Loucy (cell line): Measurements from ENCODE around the gene RECQL5.
A peak's percentile ranks its signal among the peaks of the same experiment; 100 is the strongest.

Experiments used
- H2AFZ ChIP-seq: fragments of 200-600 bp; sonication (generic); 2 replicates; pipeline ENCODE4 v1.6.0; 2016; ENCODE audit warnings: antibody characterized with exemption, mild to moderate bottlenecking, low read length, moderate library complexity
- H3F3A ChIP-seq: fragments of 200-600 bp; 2 replicates; pipeline ENCODE4 v1.6.0; 2016; ENCODE audit warnings: antibody characterized with exemption, low read depth, mild to moderate bottlenecking
- H3K27me3 ChIP-seq: fragments of 200-600 bp; sonication (generic); 2 replicates; pipeline ENCODE4 v1.6.1; 2014; ENCODE audit warnings: low read length, mild to moderate bottlenecking; ENCODE audit not compliant: insufficient read depth, poor library complexity, severe bottlenecking
- H3K36me3 ChIP-seq: fragments of 200-600 bp; sonication (generic); 2 replicates; pipeline ENCODE4 v1.6.1; 2016; ENCODE audit warnings: low read length; ENCODE audit not compliant: insufficient read depth
- H3K4me1 ChIP-seq: fragments of 200-600 bp; sonication (generic); 2 replicates; pipeline ENCODE4 v1.5.1; 2014; ENCODE audit warnings: low read length, mild to moderate bottlenecking; ENCODE audit not compliant: insufficient read depth, poor library complexity, severe bottlenecking
- H3K4me2 ChIP-seq: fragments of 200-600 bp; sonication (generic); 2 replicates; pipeline ENCODE4 v1.6.0; 2014; ENCODE audit warnings: antibody characterized with exemption, low read length, low read depth, mild to moderate bottlenecking; ENCODE audit not compliant: poor library complexity, severe bottlenecking
- H3K4me3 ChIP-seq: fragments of 200-600 bp; sonication (generic); 2 replicates; pipeline ENCODE4 v1.5.1; 2014; ENCODE audit warnings: low read length, mild to moderate bottlenecking, mixed read lengths; ENCODE audit not compliant: poor library complexity, severe bottlenecking
- H3K79me2 ChIP-seq: fragments of 200-600 bp; sonication (generic); 2 replicates; pipeline ENCODE4 v1.6.1; 2014; ENCODE audit warnings: low read length; ENCODE audit not compliant: insufficient read depth
- H3K9ac ChIP-seq: fragments of 200-600 bp; sonication (generic); 2 replicates; pipeline ENCODE4 v1.6.0; 2014; ENCODE audit warnings: mild to moderate bottlenecking, low read depth, low read length, moderate library complexity; ENCODE audit not compliant: poor library complexity, severe bottlenecking
- H3K9me2 ChIP-seq: fragments of 200-600 bp; sonication (generic); replicated peaks from 2 replicates; pipeline ENCODE4 v1.6.1; 2016; ENCODE audit warnings: low read depth, low read length, mixed read lengths
- H3K9me3 ChIP-seq: fragments of 200-600 bp; sonication (generic); 2 replicates; pipeline ENCODE4 v1.6.1; 2014; ENCODE audit warnings: mild to moderate bottlenecking, antibody characterized with exemption, low read length, low read depth; ENCODE audit not compliant: insufficient read depth
- H4K20me1 ChIP-seq: fragments of 200-600 bp; sonication (generic); 2 replicates; pipeline ENCODE4 v1.6.0; 2014; ENCODE audit warnings: antibody characterized with exemption, low read length, mild to moderate bottlenecking; ENCODE audit not compliant: insufficient read depth, poor library complexity, severe bottlenecking
- CTCF ChIP-seq: fragments of 200-600 bp; sonication (generic); conservative IDR thresholded peaks from 2 replicates; pipeline ENCODE4 v1.5.1; 2014; ENCODE audit warnings: mild to moderate bottlenecking, antibody characterized with exemption, low read length
- EZH2phosphoT487 ChIP-seq: fragments of 200-600 bp; IDR thresholded peaks from 2 replicates; pipeline ENCODE4 v1.6.1; 2018; ENCODE audit warnings: antibody characterized with exemption, mild to moderate bottlenecking, moderate library complexity, borderline replicate concordance

Gene RECQL5

GRCh38 chr17:75589919-75590303, 77.0 kb downstream of the RECQL5 start:
- H3K79me2 ChIP-seq = peaks cover 9% of the 10 kb centered on the region; the same call in 1 of the 2 replicates
- no peaks in the 10 kb centered on the region for H3K9me2 ChIP-seq
- H3K27me3 ChIP-seq = no peaks in the 10 kb centered on the region
- H3K9me3 ChIP-seq = no peaks in the 10 kb centered on the region
- H3F3A ChIP-seq = no peaks in the 10 kb centered on the region
- peaks cover 4% of the 10 kb centered on the region for H4K20me1 ChIP-seq
- H3K4me3 ChIP-seq = peak overlapping the region; percentile 73
- peak overlapping the region; percentile 70 for H3K4me2 ChIP-seq
- peaks cover 12% of the 10 kb centered on the region for H3K4me1 ChIP-seq
- TF ChIP-seq CTCF (no peak), EZH2phosphoT487 (no peak)
- H3K9ac ChIP-seq = peak overlapping the region; percentile 69
- no peaks in the 10 kb centered on the region for H3K36me3 ChIP-seq
- H2AFZ ChIP-seq = no peak overlapping the region

GRCh38 chr17:75589012-75589918, 77.7 kb downstream of the RECQL5 start:
- Histone ChIP-seq H4K20me1 (peaks cover 4% of the 10 kb centered on the region), H3K36me3 (no peaks in the 10 kb centered on the region), H3K4me2 (peak overlapping the region; percentile 97), H3K79me2 (peaks cover 9% of the 10 kb centered on the region; the same call in 1 of the 2 replicates), H2AFZ (peak overlapping the region; percentile 80; the same call in 1 of the 2 replicates), H3K9me3 (no peaks in the 10 kb centered on the region), H3K9me2 (no peaks in the 10 kb centered on the region), H3K9ac (peak overlapping the region; percentile 83), H3K27me3 (no peaks in the 10 kb centered on the region), H3K4me1 (peaks cover 12% of the 10 kb centered on the region), H3F3A (no peaks in the 10 kb centered on the region), H3K4me3 (peak overlapping the region; percentile 75)
- TF ChIP-seq EZH2phosphoT487 (no peak), CTCF (peak; percentile 51)

GRCh38 chr17:75588596-75589011, 78.3 kb downstream of the RECQL5 start:
- H3K36me3 ChIP-seq = no peaks in the 10 kb centered on the region
- H3K4me2 ChIP-seq = peak overlapping the region; percentile 97
- H2AFZ ChIP-seq = peak overlapping the region; percentile 80
- no peak for TF ChIP-seq CTCF
- no peak for TF ChIP-seq EZH2phosphoT487
- H3K4me3 ChIP-seq = peak overlapping the region; percentile 75
- H3K9ac ChIP-seq = peak overlapping the region; percentile 83
- peaks cover 12% of the 10 kb centered on the region for H3K4me1 ChIP-seq
- H3K27me3 ChIP-seq = no peaks in the 10 kb centered on the region
- H4K20me1 ChIP-seq = peaks cover 4% of the 10 kb centered on the region
- no peaks in the 10 kb centered on the region for H3K9me3 ChIP-seq
- peaks cover 9% of the 10 kb centered on the region; the same call in 1 of the 2 replicates for H3K79me2 ChIP-seq
- H3K9me2 ChIP-seq = no peaks in the 10 kb centered on the region
- H3F3A ChIP-seq = no peaks in the 10 kb centered on the region
